Left ventricle myocardium inferior (tissue), 1 donor: ENCODE measurements around the gene ATAD1. TPM values are rescaled to one million over a fixed set of nuclear protein-coding genes. Genes with fewer than 3 reads are reported as not detected.
A peak's percentile ranks its signal among the peaks of the same experiment; 100 is the strongest.
"Not testable (repeated sequence)": the region's sequence is repeated elsewhere in the genome, so short reads cannot be mapped to it uniquely, and the experiment has no call there.

ENCODE experiments used
- DNase-seq: peaks from one replicate; pipeline ENCODE4 v3.0.0-alpha.2; 2020
- H3K27ac ChIP-seq: fragments of 200-600 bp; replicated peaks from 2 replicates; pipeline ENCODE4 v1.8.0; 2021
- H3K27me3 ChIP-seq: fragments of 200-600 bp; 2 replicates; pipeline ENCODE4 v1.8.0; 2021; ENCODE audit warnings: low read depth
- H3K36me3 ChIP-seq: fragments of 200-600 bp; 2 replicates; pipeline ENCODE4 v1.8.0; 2021
- H3K4me1 ChIP-seq: fragments of 200-600 bp; 2 replicates; pipeline ENCODE4 v1.8.0; 2021
- H3K4me3 ChIP-seq: fragments of 200-600 bp; 2 replicates; pipeline ENCODE4 v1.8.0; 2021; ENCODE audit warnings: mild to moderate bottlenecking, moderate library complexity
- H3K9me3 ChIP-seq: fragments of 200-600 bp; replicated peaks from 2 replicates; pipeline ENCODE4 v1.8.0; 2021
- CTCF ChIP-seq: fragments of 200-600 bp; IDR thresholded peaks from 2 replicates; pipeline ENCODE4 v1.8.0; 2021; ENCODE audit warnings: antibody characterized with exemption, mild to moderate bottlenecking, borderline replicate concordance
- intact Hi-C: fragments of 100-400 bp; cut with micrococcal nuclease; formaldehyde crosslinking; loops from one replicate; pipeline ENCODE4 v1.11.0; 2022
- total RNA-seq: library from RNA; stranded (reverse); fragmentation: NEBNext Ultra II Directional; extraction: Animal tissue kit (Norgen Biotek cat#: 25700); gene quantifications from one replicate; pipeline ENCODE4 v1.2.1, GENCODE V29; 2021
- donor health status: DM: no; HTN: yes; CAD: no; lungs with severe emphysema.

The ATAD1 gene
- total RNA-seq, 1 donor from 2014 or later = 93.2 TPM

DNA sequence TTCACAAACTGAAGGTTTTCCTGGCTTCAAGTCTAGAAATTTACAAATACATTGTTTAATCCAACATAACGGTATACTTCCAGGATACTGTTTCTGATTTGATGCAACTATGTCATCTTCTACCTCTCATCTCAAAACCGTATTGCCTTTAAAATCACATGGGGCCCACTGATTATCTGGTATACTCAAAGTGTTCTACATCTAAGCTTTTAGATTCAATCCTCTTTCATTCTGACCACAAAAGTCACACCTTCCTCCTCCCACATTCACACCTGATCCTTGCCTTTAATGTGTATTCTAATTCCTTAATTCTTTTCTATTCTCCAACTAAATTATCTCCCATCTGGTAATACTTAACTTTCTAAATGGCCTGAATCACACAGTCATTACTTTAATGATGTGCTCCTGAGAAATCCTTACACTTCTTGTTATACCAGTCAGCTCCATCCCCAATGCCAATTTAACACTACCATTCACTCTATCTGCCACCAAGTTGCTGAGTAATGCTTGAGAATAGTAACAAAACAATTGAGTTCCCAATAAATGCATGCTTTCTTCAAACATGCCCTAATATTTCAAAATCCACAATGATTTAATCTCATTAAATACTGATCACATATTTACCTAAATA is 13.0 kb downstream of the ATAD1 start:
- intact Hi-C loops = no loop called here
- Histone ChIP-seq H3K27ac (peak overlapping the region; percentile 66), H3K36me3 (peaks cover 45% of the 10 kb centered on the region), H3K9me3 (peaks cover 16% of the 10 kb centered on the region), H3K4me3 (no peak overlapping the region), H3K4me1 (peaks cover 51% of the 10 kb centered on the region), H3K27me3 (no peaks in the 10 kb centered on the region)
- DNase-seq = no peak
- TF ChIP-seq CTCF = no peak

DNA sequence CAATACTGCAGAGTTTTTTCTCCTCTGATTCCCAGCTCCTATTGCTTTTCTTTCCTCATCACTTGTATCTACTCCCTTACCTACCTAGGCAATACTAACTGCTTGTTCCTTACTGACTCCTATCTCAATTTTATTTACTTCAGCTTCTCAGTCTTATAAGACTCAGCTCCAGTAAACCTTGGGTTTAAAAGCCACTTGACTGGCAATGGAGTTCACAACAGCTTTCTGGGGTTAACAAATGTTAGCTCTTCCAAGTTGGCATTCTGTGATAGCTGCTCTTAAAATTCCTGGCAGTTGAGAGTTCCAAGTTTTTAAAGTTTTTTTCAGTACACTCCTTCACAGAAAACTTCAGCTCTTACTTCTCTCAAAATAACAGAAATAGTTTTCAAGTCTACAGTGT is 14.2 kb downstream of the ATAD1 start:
- intact Hi-C loops = no loop called here
- no peak for TF ChIP-seq CTCF
- DNase-seq = no peak
- H3K4me1 ChIP-seq = peaks cover 59% of the 10 kb centered on the region
- peaks cover 16% of the 10 kb centered on the region for H3K9me3 ChIP-seq
- peaks cover 33% of the 10 kb centered on the region for H3K36me3 ChIP-seq
- H3K27me3 ChIP-seq = no peaks in the 10 kb centered on the region
- peak overlapping the region; percentile 66 for H3K27ac ChIP-seq
- peak overlapping the region; percentile 29 for H3K4me3 ChIP-seq

GRCh38 chr10:87803328-87803727 is 14.7 kb downstream of the ATAD1 start:
- peaks cover 31% of the 10 kb centered on the region for H3K36me3 ChIP-seq
- peak overlapping the region; percentile 66 for H3K27ac ChIP-seq
- peaks cover 16% of the 10 kb centered on the region for H3K9me3 ChIP-seq
- intact Hi-C loops = no loop called here
- H3K4me3 ChIP-seq = peak overlapping the region; percentile 29
- DNase-seq = no peak
- no peaks in the 10 kb centered on the region for H3K27me3 ChIP-seq
- no peak for TF ChIP-seq CTCF
- peaks cover 58% of the 10 kb centered on the region for H3K4me1 ChIP-seq

- peaks cover 67% of the 10 kb centered on the region for H3K4me1 ChIP-seq
- peaks cover 16% of the 10 kb centered on the region for H3K9me3 ChIP-seq
- DNase-seq, H3K4me3 ChIP-seq, intact Hi-C loops, H3K27me3 ChIP-seq: not testable (repeated sequence)
- H3K27ac ChIP-seq = peak overlapping the region; percentile 66
- H3K36me3 ChIP-seq = peaks cover 25% of the 10 kb centered on the region
These were observed 16.1 kb downstream of the ATAD1 start for GRCh38 chr10:87801813-87802435.

- Histone ChIP-seq H3K4me3 (no peak overlapping the region), H3K4me1 (peaks cover 68% of the 10 kb centered on the region), H3K9me3 (peaks cover 16% of the 10 kb centered on the region), H3K36me3 (peaks cover 23% of the 10 kb centered on the region), H3K27me3 (no peaks in the 10 kb centered on the region), H3K27ac (no peak overlapping the region)
- intact Hi-C loops = no loop called here
- no peak for TF ChIP-seq CTCF
- no peak for DNase-seq
These were observed 18.2 kb downstream of the ATAD1 start for GRCh38 chr10:87799860-87800259.

DNA sequence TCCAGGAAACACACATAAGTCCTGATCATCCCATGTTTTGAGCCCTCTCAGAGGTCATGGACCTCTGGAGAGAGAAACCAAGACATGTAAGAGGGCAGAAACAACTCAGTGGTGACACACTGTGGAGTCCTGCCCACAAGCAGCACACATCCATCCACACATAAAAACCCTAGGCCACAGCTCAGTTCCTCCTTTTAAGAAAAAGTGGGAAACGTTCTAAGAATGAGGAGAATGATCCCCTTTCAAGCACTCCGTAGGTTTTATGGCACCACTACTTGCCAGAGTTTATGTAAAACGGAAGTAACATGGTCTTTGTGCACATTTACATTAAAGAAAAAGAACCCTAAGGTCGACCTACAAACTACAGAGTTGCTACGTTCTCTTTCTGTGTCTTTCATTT is 19.9 kb downstream of the ATAD1 start:
- intact Hi-C loops = no loop called here
- Histone ChIP-seq H3K36me3 (peaks cover 23% of the 10 kb centered on the region), H3K27ac (peak overlapping the region; percentile 21)

More for the DNA sequence above, 19.9 kb downstream of the ATAD1 start:
- no peak for TF ChIP-seq CTCF
- Histone ChIP-seq H3K4me1 (peaks cover 71% of the 10 kb centered on the region), H3K27me3 (no peaks in the 10 kb centered on the region), H3K4me3 (no peak overlapping the region), H3K9me3 (peaks cover 16% of the 10 kb centered on the region)
- DNase-seq = no peak
